AG04450 (cell line): ENCODE results near the gene PDE4D. TPM values are rescaled to one million over a fixed set of nuclear protein-coding genes. Genes with fewer than 3 reads are reported as not detected.

Experiments used
- CTCF ChIA-PET: fragments of 300-600, 350-600 bp; formaldehyde crosslinking; extraction: SDS; loops from one replicate; lab custom pipeline; 2022; ENCODE audit warnings: antibody characterized with exemption, inconsistent platforms; lab: Charles Lee
- POLR2A ChIA-PET: fragments of 350-600 bp; formaldehyde crosslinking; extraction: SDS; loops from one replicate; lab custom pipeline; 2021; ENCODE audit warnings: antibody characterized with exemption, inconsistent platforms; lab: Yijun Ruan, JAX
- DNase-seq: peaks from one replicate; pipeline ENCODE4 v3.0.0-alpha.2; 2011; ENCODE audit warnings: low read depth, low spot score
- H3K27ac ChIP-seq: one replicate; pipeline ENCODE4 v1.5.1; 2012; ENCODE audit warnings: low read depth, low read length, control low read depth
- H3K27me3 ChIP-seq: one replicate; pipeline ENCODE4 v1.6.0; 2012; ENCODE audit warnings: low read length; ENCODE audit not compliant: control insufficient read depth, insufficient read depth
- H3K4me3 ChIP-seq: 2 replicates; pipeline ENCODE4 v1.5.1; 2011; ENCODE audit warnings: mild to moderate bottlenecking, low read depth, low read length, control low read depth
- H3K9me3 ChIP-seq: 2 replicates; pipeline ENCODE4 v1.5.1; 2012; ENCODE audit warnings: low read length; ENCODE audit not compliant: control insufficient read depth, insufficient read depth
- polyA plus RNA-seq: library from polyadenylated mRNA; depleted of rRNA; stranded (reverse); fragments of >200 nt; gene quantifications from 2 replicates; pipeline ENCODE4 v1.2.3, GENCODE V29; 2011
- TF ChIP-seq, protein P1 (sequence below): IDR thresholded peaks from 2 replicates; pipeline ENCODE4 v1.5.1; 2011; ENCODE audit warnings: low read depth, low read length, control low read depth, inconsistent platforms

PDE4D gene
- polyA plus RNA-seq, 1 experiment = 12.0 TPM

DNA sequence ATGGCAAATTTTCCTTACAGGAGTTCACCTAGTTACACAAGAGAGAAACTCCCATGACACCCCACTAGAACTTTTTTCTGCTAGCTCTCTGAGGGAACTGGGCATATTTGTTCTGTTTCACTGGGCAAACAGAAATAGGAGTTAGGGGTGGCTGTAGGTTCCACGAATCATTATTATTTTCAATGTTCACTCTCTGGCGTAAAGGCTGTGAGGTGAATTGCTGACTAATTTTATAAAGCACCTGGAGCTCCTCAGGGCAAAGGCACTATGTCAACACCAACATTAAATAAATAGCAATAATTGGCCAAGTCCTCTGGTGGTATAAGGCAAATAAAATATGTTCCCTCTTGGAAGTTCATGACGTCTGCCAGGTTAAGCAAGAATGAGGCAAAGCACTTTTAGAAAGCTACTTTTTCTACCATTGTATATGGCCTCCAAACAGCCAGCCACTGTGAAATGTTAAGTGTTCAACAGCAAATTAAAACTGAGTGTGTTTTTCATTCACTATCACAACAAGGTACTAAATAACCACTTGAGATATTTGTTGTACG, 344.6 kb downstream of the PDE4D start:
- no peaks in the 10 kb centered on the region for H3K9me3 ChIP-seq
- no peak overlapping the region for H3K27ac ChIP-seq
- H3K4me3 ChIP-seq = no peak overlapping the region
- TF ChIP-seq, protein P1, sequence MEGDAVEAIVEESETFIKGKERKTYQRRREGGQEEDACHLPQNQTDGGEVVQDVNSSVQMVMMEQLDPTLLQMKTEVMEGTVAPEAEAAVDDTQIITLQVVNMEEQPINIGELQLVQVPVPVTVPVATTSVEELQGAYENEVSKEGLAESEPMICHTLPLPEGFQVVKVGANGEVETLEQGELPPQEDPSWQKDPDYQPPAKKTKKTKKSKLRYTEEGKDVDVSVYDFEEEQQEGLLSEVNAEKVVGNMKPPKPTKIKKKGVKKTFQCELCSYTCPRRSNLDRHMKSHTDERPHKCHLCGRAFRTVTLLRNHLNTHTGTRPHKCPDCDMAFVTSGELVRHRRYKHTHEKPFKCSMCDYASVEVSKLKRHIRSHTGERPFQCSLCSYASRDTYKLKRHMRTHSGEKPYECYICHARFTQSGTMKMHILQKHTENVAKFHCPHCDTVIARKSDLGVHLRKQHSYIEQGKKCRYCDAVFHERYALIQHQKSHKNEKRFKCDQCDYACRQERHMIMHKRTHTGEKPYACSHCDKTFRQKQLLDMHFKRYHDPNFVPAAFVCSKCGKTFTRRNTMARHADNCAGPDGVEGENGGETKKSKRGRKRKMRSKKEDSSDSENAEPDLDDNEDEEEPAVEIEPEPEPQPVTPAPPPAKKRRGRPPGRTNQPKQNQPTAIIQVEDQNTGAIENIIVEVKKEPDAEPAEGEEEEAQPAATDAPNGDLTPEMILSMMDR = no peak
- ChIA-PET CTCF (no interaction called here), POLR2A (no interaction called here)
- no peaks in the 10 kb centered on the region for H3K27me3 ChIP-seq
- no peak for DNase-seq

GRCh38 chr5:59547731-59548130, 345.8 kb downstream of the PDE4D start:
- Histone ChIP-seq H3K27me3 (no peaks in the 10 kb centered on the region), H3K9me3 (no peaks in the 10 kb centered on the region), H3K4me3 (no peak overlapping the region), H3K27ac (no peak overlapping the region)
- ChIA-PET CTCF (no interaction called here), POLR2A (no interaction called here)
- DNase-seq = no peak
- TF ChIP-seq, protein P1 = no peak

DNA sequence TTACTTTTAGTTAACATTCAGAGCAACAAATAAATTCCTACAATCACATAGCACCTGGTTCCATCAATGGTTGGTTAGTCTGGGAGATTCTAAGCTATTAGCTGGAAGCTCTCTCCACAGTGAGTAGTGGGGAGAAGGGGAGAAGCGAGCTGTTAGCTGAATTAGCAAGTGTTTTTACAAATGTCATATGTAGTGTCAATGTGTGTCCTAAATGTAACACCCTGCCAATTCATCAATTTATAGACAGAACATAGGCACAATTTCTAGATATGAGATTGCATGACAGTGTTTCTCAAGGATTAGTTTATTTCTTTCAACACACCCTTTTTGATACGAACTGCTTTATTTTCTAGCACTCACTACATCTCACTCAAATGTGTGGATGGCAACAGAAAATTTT, 349.0 kb downstream of the PDE4D start:
- TF ChIP-seq, protein P1 = no peak
- DNase-seq = no peak
- no peak overlapping the region for H3K4me3 ChIP-seq
- CTCF ChIA-PET = no interaction called here
- no peaks in the 10 kb centered on the region for H3K9me3 ChIP-seq
- H3K27me3 ChIP-seq = no peaks in the 10 kb centered on the region
- no peak overlapping the region for H3K27ac ChIP-seq
- POLR2A ChIA-PET = no interaction called here

- Histone ChIP-seq H3K9me3 (no peaks in the 10 kb centered on the region), H3K27me3 (no peaks in the 10 kb centered on the region), H3K27ac (no peak overlapping the region), H3K4me3 (no peak overlapping the region)
- TF ChIP-seq, protein P1 = no peak
- POLR2A ChIA-PET = no interaction called here
- CTCF ChIA-PET = no interaction called here
- DNase-seq = no peak
Observed at GRCh38 chr5:59543821-59544442, 349.6 kb downstream of the PDE4D start.
